Inferior parietal cortex (tissue), 1 donor: ENCODE measurements around the gene DCAF11.

Source experiments
- DNase-seq: peaks from one replicate; pipeline ENCODE4 v3.0.0-alpha.2; 2016; ENCODE audit errors: extremely low spot score

Gene DCAF11

GRCh38 chr14:24139272-24139934 is 24.8 kb downstream of the DCAF11 start:
- DNase-seq = no peak

GRCh38 chr14:24141097-24141880 is 26.7 kb downstream of the DCAF11 start, which contains the start of gene EMC9:
Gene EMC9 (minus strand): TSS chr14:24141591. CDS start chr14:24141304, 287 bp downstream.
- DNase-seq = peak; percentile 99

DNA sequence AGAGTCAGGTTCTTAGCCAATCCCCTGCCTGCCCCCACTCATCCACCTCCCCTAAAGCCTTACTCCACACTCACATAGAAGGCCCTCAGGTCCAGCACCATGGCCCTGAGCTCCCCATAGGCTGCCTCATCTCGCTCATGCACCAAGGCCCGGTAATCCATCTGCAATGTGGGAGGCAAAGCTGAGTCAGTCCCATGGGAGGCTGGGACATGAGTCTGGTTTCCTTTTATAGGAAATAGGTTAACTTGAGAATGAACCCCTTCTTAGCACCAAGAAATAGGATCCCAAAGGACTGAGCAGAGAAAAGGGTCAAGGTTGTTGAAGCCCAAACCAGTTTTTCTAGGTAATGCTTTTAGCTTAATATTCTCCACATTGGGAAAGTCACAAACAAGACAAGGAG is 28.9 kb downstream of the DCAF11 start:
- no peak for DNase-seq

DNA sequence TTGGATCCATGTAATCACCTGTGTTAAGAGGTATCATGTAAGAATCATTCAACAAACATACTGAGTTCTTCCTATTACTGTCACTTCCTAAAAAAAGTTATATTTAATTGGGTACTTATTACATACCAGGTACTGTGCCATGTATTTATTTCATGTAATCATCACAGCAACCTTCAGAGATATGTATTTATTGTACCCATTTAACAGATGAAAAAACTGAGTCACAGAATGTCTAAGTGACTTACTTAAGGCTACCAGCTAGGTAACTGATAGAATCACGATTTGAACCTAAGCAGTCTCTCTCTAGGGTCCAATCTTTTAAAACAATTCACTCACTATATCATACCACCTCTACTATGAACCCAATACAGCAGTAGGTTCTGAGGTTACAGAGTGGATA is 29.9 kb downstream of the DCAF11 start:
- DNase-seq = no peak

- DNase-seq = no peak
These were observed 30.6 kb downstream of the DCAF11 start for GRCh38 chr14:24145219-24145618.

GRCh38 chr14:24145690-24146452 is 31.3 kb downstream of the DCAF11 start:
- DNase-seq = no peak

DNA sequence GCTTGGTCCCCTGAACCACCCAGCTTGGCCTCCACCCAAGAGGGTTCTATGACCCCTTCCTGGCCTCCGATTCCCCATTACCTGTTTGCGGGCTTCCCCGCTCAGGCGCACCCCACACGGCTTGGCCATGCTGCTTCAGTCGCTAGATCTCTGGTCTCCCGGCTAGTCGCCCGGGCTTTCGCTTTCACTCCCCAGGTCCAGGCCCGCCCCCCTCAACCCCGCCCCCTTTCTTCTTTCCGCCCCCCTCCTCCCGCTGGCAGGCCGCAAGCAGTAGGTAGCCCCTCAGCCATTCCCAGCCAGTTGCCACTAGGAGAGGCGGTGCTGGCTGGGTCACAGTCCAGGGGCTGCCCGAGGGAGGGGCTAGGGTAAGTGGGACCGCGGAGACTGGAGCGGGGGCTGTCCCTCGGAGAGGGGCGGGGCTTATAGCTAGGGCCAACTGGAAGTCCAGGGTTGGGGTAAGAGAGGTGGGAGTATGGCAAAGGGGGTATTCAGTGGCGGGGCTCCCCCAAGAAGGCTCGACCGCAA is 31.9 kb downstream of the DCAF11 start, which contains the start of gene PSME2:
PSME2 (minus strand) TSS at position 158 of the 525 bp plus-strand sequence; CDS start at position 129, 29 bp downstream.
- peak; percentile 67 for DNase-seq

DNA sequence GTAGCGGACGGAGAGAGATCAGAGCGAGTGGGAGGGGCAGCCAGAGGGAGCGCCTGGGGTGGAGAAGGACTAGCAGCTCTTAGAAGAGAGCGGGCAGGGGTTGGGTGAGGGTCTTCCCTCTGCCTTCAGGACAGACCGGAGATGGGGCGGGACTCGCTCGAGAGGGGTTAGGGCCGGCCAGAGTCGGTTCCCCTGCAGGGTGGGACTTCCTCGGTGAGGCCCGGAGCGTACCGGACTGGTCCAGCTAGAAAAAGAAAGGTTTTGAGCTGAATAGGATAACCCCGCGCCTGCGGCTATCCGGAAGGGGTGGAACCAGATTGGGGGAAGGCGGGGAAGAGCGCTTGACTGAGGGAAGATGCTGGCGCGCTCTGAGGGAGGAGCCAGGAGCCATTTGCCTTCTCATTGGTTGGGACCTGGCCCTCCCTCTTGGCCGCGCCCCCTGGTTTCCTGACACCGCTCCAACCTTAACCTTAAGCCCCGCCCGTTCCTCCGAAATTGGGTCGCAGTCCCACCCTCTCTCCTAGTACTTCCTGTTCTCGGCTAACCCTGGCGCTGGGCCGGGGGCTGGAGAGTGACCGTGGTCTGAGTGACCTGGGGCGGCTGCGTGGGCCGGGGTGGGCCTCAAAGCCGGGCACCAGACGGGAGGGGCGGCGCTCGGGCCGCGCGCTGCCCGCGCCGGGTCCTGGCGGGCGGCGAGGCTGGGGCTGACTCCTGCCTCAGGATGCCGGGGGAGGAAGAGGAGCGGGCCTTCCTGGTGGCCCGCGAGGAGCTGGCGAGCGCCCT is 32.6 kb downstream of the DCAF11 start, which contains the start of gene RNF31:
RNF31 (plus strand) TSS at position 521 of the 783 bp plus-strand sequence; CDS start at position 722, 201 bp downstream.
- DNase-seq = peak; percentile 97

GRCh38 chr14:24147761-24148428 is 33.3 kb downstream of the DCAF11 start:
- DNase-seq = no peak

GRCh38 chr14:24149302-24149969 is 34.9 kb downstream of the DCAF11 start:
- DNase-seq = no peak

DNA sequence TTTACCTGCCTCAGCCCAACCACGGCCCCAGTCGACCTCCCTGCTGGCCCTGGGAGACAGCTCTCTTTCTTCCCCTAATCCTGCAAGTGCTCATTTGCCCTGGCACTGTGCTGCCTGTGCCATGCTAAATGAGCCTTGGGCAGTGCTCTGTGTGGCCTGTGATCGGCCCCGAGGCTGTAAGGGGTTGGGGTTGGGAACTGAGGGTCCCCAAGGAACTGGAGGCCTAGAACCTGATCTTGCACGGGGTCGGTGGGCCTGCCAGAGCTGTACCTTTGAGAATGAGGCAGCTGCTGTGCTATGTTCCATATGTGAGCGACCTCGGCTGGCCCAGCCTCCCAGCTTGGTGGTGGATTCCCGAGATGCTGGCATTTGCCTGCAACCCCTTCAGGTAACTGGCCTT is 35.5 kb downstream of the DCAF11 start:
- no peak for DNase-seq

- no peak for DNase-seq
These were observed 36.0 kb downstream of the DCAF11 start for GRCh38 chr14:24150567-24150966.

DNA sequence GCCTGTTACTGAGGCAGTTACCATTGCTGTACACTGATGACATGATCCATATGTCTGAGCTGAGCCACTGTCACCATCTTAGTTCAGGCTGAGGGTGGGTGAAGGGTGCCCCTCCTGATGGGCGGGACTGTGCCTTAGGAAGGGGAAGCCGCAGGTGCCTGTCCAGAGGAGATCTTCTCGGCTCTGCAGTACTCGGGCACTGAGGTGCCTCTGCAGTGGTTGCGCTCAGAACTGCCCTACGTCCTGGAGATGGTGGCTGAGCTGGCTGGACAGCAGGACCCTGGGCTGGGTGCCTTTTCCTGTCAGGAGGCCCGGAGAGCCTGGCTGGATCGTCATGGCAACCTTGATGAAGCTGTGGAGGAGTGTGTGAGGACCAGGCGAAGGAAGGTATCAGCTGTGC is 36.4 kb downstream of the DCAF11 start:
- no peak for DNase-seq

- DNase-seq = no peak
These were observed 37.0 kb downstream of the DCAF11 start for GRCh38 chr14:24151404-24152080.

DNA sequence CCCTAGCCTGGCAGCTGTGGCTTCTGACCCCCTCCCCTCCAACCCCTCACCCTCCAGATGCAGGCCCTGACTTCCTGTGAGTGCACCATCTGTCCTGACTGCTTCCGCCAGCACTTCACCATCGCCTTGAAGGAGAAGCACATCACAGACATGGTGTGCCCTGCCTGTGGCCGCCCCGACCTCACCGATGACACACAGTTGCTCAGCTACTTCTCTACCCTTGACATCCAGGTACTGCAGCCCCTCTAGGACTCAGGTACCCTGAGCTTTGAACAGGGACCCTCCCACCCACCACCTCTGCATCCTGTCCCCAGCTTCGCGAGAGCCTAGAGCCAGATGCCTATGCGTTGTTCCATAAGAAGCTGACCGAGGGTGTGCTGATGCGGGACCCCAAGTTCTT is 40.5 kb downstream of the DCAF11 start:
- no peak for DNase-seq

DNA sequence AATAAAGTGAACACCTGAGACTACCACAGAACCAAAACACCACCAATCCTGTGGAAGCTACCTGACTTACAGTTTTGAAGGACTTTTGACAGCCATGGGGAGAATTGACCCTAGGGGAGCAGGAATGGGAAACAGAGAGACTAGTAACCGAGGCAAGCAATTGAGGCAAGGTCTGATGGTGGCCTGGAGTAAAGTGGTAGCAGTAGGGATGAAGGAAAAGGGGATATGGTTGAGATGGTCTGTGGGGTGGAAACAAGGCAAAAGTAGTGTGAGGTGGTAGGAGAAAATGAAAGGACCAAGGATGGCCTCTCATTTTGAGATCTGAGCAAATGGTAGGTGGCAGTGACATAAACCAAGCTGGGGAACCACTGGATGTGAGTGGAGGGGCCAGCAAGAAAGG is 42.3 kb downstream of the DCAF11 start:
- DNase-seq = no peak

GRCh38 chr14:24157331-24157730 is 42.8 kb downstream of the DCAF11 start:
- no peak for DNase-seq

- no peak for DNase-seq
These were observed 45.4 kb downstream of the DCAF11 start for GRCh38 chr14:24159777-24160498.

DNA sequence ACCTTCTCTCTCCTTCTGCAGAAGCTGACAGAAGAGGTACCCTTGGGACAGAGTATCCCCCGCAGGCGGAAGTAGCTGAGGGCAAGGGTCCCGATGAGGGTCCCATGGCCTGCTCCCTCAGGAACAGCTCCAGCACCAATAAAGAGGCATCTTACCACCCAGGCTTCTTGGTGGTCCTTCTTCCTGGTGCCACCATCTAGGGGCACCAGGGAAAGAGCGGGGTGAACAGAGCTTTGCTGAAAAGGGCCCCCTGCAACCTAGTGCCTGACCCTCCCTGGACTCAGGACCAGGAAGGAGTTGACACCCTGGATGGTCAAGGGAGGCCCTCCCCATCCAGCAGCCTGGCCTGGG is 45.9 kb downstream of the DCAF11 start:
- no peak for DNase-seq
